Neuronal stem cell (in vitro differentiated cells): ENCODE data around the gene RAB39B.

ENCODE experiments used
- DNase-seq: peaks from one replicate; pipeline ENCODE4 v3.0.0-alpha.2; 2013; ENCODE audit warnings: low spot score
- H2AFZ ChIP-seq: one replicate; pipeline ENCODE4 v1.6.1; 2013; ENCODE audit warnings: mild to moderate bottlenecking, low read length, inconsistent platforms
- H2AK5ac ChIP-seq: 2 replicates; pipeline ENCODE4 v1.6.1; 2013; ENCODE audit warnings: low read depth, mild to moderate bottlenecking, inconsistent platforms, low read length, moderate library complexity, mixed read lengths
- H2BK120ac ChIP-seq: 2 replicates; pipeline ENCODE4 v1.6.1; 2013; ENCODE audit warnings: low read depth, mild to moderate bottlenecking, inconsistent platforms, low read length, moderate library complexity, mixed read lengths
- H2BK12ac ChIP-seq: one replicate; pipeline ENCODE4 v1.6.1; 2013; ENCODE audit warnings: low read length, inconsistent platforms
- H2BK15ac ChIP-seq: 2 replicates; pipeline ENCODE4 v1.6.1; 2013; ENCODE audit warnings: mild to moderate bottlenecking, low read length, inconsistent platforms, mixed read lengths
- H2BK5ac ChIP-seq: one replicate; pipeline ENCODE4 v1.6.1; 2013; ENCODE audit warnings: inconsistent platforms, mild to moderate bottlenecking, low read length, moderate library complexity
- H3K14ac ChIP-seq: one replicate; pipeline ENCODE4 v1.6.1; 2013; ENCODE audit warnings: low read length, inconsistent platforms
- H3K18ac ChIP-seq: 2 replicates; pipeline ENCODE4 v1.6.1; 2013; ENCODE audit warnings: low read length, inconsistent platforms
- H3K23ac ChIP-seq: 2 replicates; pipeline ENCODE4 v1.6.1; 2013; ENCODE audit warnings: low read depth, mild to moderate bottlenecking, mixed read lengths, low read length, inconsistent platforms; ENCODE audit not compliant: poor library complexity
- H3K27ac ChIP-seq: replicated peaks from 3 replicates; pipeline ENCODE4 v1.5.1; 2013; ENCODE audit warnings: low read length, inconsistent platforms
- H3K27me3 ChIP-seq, 3 experiments: 2 replicates each; pipeline ENCODE4 v1.6.1; 2013; ENCODE audit warnings: low read length in 3 of 3, mild to moderate bottlenecking in 2 of 3, inconsistent platforms in 1 of 3, low read depth in 1 of 3, mixed read lengths in 1 of 3, moderate library complexity in 1 of 3; ENCODE audit not compliant: control insufficient read depth in 3 of 3, insufficient read depth in 3 of 3
- H3K36me3 ChIP-seq, 2 donors: replicated peaks in 1 of 2; 2 replicates each; pipeline ENCODE4 v1.6.1; 2013; ENCODE audit warnings: low read length in 2 of 2; ENCODE audit not compliant: control insufficient read depth in 2 of 2, insufficient read depth in 2 of 2
- H3K4ac ChIP-seq: 2 replicates; pipeline ENCODE4 v1.6.1; 2013; ENCODE audit warnings: inconsistent platforms, mild to moderate bottlenecking, low read length, moderate library complexity
- H3K4me1 ChIP-seq, 2 donors: 1 replicate in 1 of 2; 2 replicates in 1 of 2; pipeline ENCODE4 v1.6.1; 2013; ENCODE audit warnings: low read length in 2 of 2, low read depth in 1 of 2; ENCODE audit not compliant: control insufficient read depth in 2 of 2, insufficient read depth in 1 of 2
- H3K4me2 ChIP-seq: one replicate; pipeline ENCODE4 v1.6.1; 2013; ENCODE audit warnings: mild to moderate bottlenecking, low read length, inconsistent platforms; ENCODE audit not compliant: insufficient read depth, poor library complexity, severe bottlenecking
- H3K4me3 ChIP-seq, 2 donors: 2 replicates each; pipeline ENCODE4 v1.5.1; 2013; ENCODE audit warnings: low read length in 2 of 2, mild to moderate bottlenecking in 2 of 2, inconsistent platforms in 1 of 2, moderate library complexity in 1 of 2
- H3K79me1 ChIP-seq: one replicate; pipeline ENCODE4 v1.6.1; 2013; ENCODE audit warnings: low read depth, mild to moderate bottlenecking, inconsistent platforms, low read length, moderate library complexity
- H3K9ac ChIP-seq: one replicate; pipeline ENCODE4 v1.6.1; 2013; ENCODE audit warnings: mild to moderate bottlenecking, low read depth, low read length, inconsistent platforms; ENCODE audit not compliant: poor library complexity
- H3K9me3 ChIP-seq, 2 donors: replicated peaks in 1 of 2; 2 replicates each; pipeline versions ENCODE3 to v1.6.1; 2013; ENCODE audit warnings: low read length in 2 of 2, mild to moderate bottlenecking in 2 of 2, inconsistent platforms in 1 of 2, low read depth in 1 of 2, mixed read lengths in 1 of 2, moderate library complexity in 1 of 2; ENCODE audit not compliant: control insufficient read depth in 2 of 2, insufficient read depth in 1 of 2
- H4K8ac ChIP-seq: one replicate; pipeline ENCODE4 v1.6.1; 2013; ENCODE audit warnings: low read depth, mild to moderate bottlenecking, inconsistent platforms, low read length, moderate library complexity
- H4K91ac ChIP-seq: one replicate; pipeline ENCODE4 v1.6.1; 2013; ENCODE audit warnings: low read length, low read depth, mild to moderate bottlenecking, inconsistent platforms; ENCODE audit not compliant: poor library complexity
- WGBS, 2 donors: extraction: QIAGEN DNeasy Blood & Tissue Kit; methylation state at CpG; one replicate each; pipeline ENCODE4 v1.1.7; 2013; ENCODE audit warnings: missing lambda C conversion rate in 2 of 2, mixed read lengths in 1 of 2; ENCODE audit not compliant: insufficient read length in 2 of 2, insufficient replicate concordance in 1 of 2; ENCODE audit errors: extremely low coverage in 2 of 2; 5-methylcytosine and 5-hydroxymethylcytosine counted together

The RAB39B gene

GRCh38 chrX:155216940-155217440, 47.3 kb downstream of the RAB39B start:
- H3K23ac ChIP-seq = no peak overlapping the region
- no peak overlapping the region for H2BK120ac ChIP-seq
- no peak overlapping the region for H2AK5ac ChIP-seq
- peak overlapping the region; percentile 89 for H2AFZ ChIP-seq
- H3K9ac ChIP-seq = no peak overlapping the region
- WGBS, 2 donors = no CpG with 5 or more reads among the region's 11 CpGs
- no peak overlapping the region for H2BK12ac ChIP-seq
- no peak overlapping the region for H3K14ac ChIP-seq
- peaks cover 0 to 25% of the 10 kb centered on the region in 2 donors for H3K36me3 ChIP-seq
- peaks cover 2 to 3% of the 10 kb centered on the region in 2 donors for H3K4me1 ChIP-seq
- no peaks in the 10 kb centered on the region for H3K79me1 ChIP-seq
- no peaks in the 10 kb centered on the region for H3K9me3 ChIP-seq
- peak; percentile 1 for DNase-seq
- no peak overlapping the region for H4K91ac ChIP-seq
- peak overlapping the region; percentile 48 for H3K4me2 ChIP-seq
- H3K18ac ChIP-seq = no peak overlapping the region
- no peak overlapping the region for H2BK5ac ChIP-seq
- no peaks in the 10 kb centered on the region for H3K27me3 ChIP-seq
- H4K8ac ChIP-seq = no peak overlapping the region
- no peak overlapping the region for H3K4ac ChIP-seq
- H3K4me3 ChIP-seq = peak overlapping the region; percentile 89 to 99
- H3K27ac ChIP-seq = peak overlapping the region; percentile 32
- H2BK15ac ChIP-seq = no peak overlapping the region

GRCh38 chrX:155216179-155216939, 47.9 kb downstream of the RAB39B start, which contains the start of gene VBP1:
TSS of gene VBP1 (plus strand) at chrX:155216460. CDS start at chrX:155216483, 23 bp downstream.
- H3K9me3 ChIP-seq = no peaks in the 10 kb centered on the region
- no peak within 1 kb of the TSS for H4K91ac ChIP-seq
- H2AFZ ChIP-seq = peak within 1 kb of the TSS; percentile 89
- H3K23ac ChIP-seq = no peak within 1 kb of the TSS
- no CpG with 5 or more reads among the region's 53 CpGs for WGBS, 2 donors
- H3K79me1 ChIP-seq = no peaks in the 10 kb centered on the region
- H3K36me3 ChIP-seq = peaks cover 0 to 18% of the 10 kb centered on the region in 2 donors
- DNase-seq = peak; percentile 87
- H3K27ac ChIP-seq = peak within 1 kb of the TSS; percentile 79
- no peak within 1 kb of the TSS for H2BK120ac ChIP-seq
- H3K4me2 ChIP-seq = peak within 1 kb of the TSS; percentile 57
- no peak within 1 kb of the TSS for H3K4ac ChIP-seq
- no peak within 1 kb of the TSS for H2BK12ac ChIP-seq
- peak within 1 kb of the TSS; percentile 88 for H3K18ac ChIP-seq
- H2AK5ac ChIP-seq = no peak within 1 kb of the TSS
- H3K14ac ChIP-seq = no peak within 1 kb of the TSS
- H4K8ac ChIP-seq = no peak within 1 kb of the TSS
- H3K9ac ChIP-seq = peak within 1 kb of the TSS; percentile 82
- no peaks in the 10 kb centered on the region for H3K27me3 ChIP-seq
- H2BK15ac ChIP-seq = no peak within 1 kb of the TSS
- H3K4me3 ChIP-seq = peak within 1 kb of the TSS; percentile 89 to 99
- H3K4me1 ChIP-seq = peaks cover 2 to 3% of the 10 kb centered on the region in 2 donors
- peak within 1 kb of the TSS; percentile 53 for H2BK5ac ChIP-seq

- no peak overlapping the region for H2BK120ac ChIP-seq
- no peak overlapping the region for H4K91ac ChIP-seq
- H2BK12ac ChIP-seq = no peak overlapping the region
- no peak overlapping the region for H3K4ac ChIP-seq
- peak overlapping the region; percentile 79 to 89 for H3K4me3 ChIP-seq
- peak overlapping the region; percentile 57 for H3K4me2 ChIP-seq
- no peaks in the 10 kb centered on the region for H3K27me3 ChIP-seq
- peaks cover 0 to 11% of the 10 kb centered on the region in 2 donors for H3K36me3 ChIP-seq
- H3K9me3 ChIP-seq = no peaks in the 10 kb centered on the region
- peaks cover 2 to 3% of the 10 kb centered on the region in 2 donors for H3K4me1 ChIP-seq
- WGBS, 2 donors = no CpG with 5 or more reads among the region's 15 CpGs
- H3K23ac ChIP-seq = no peak overlapping the region
- H2BK15ac ChIP-seq = no peak overlapping the region
- no peak overlapping the region for H3K18ac ChIP-seq
- no peak overlapping the region for H3K9ac ChIP-seq
- H4K8ac ChIP-seq = no peak overlapping the region
- H2AFZ ChIP-seq = peak overlapping the region; percentile 89
- H3K79me1 ChIP-seq = no peaks in the 10 kb centered on the region
- no peak overlapping the region for H2BK5ac ChIP-seq
- H3K14ac ChIP-seq = no peak overlapping the region
- H2AK5ac ChIP-seq = no peak overlapping the region
- H3K27ac ChIP-seq = peak overlapping the region; percentile 77
- DNase-seq = no peak
These were observed 48.7 kb downstream of the RAB39B start for GRCh38 chrX:155215443-155216178.

- H3K4me2 ChIP-seq = no peak overlapping the region
- H3K4me1 ChIP-seq = peaks cover 2 to 3% of the 10 kb centered on the region in 2 donors
- no CpG with 5 or more reads among the region's 4 CpGs for WGBS, 2 donors
- H3K79me1 ChIP-seq = no peaks in the 10 kb centered on the region
- H3K9ac ChIP-seq = no peak overlapping the region
- H3K27ac ChIP-seq = no peak overlapping the region
- no peak overlapping the region for H2BK5ac ChIP-seq
- no peak overlapping the region for H3K18ac ChIP-seq
- H4K8ac ChIP-seq = no peak overlapping the region
- no peaks in the 10 kb centered on the region for H3K9me3 ChIP-seq
- H4K91ac ChIP-seq = no peak overlapping the region
- H3K4ac ChIP-seq = no peak overlapping the region
- no peak overlapping the region for H2BK15ac ChIP-seq
- H3K4me3 ChIP-seq = no peak overlapping the region
- no peaks in the 10 kb centered on the region for H3K27me3 ChIP-seq
- no peak overlapping the region for H2BK120ac ChIP-seq
- no peak overlapping the region for H2BK12ac ChIP-seq
- H3K23ac ChIP-seq = no peak overlapping the region
- peaks cover 0 to 4% of the 10 kb centered on the region in 2 donors for H3K36me3 ChIP-seq
- no peak overlapping the region for H2AK5ac ChIP-seq
- H2AFZ ChIP-seq = no peak overlapping the region
- no peak for DNase-seq
- H3K14ac ChIP-seq = no peak overlapping the region
These were observed 50.6 kb downstream of the RAB39B start for GRCh38 chrX:155213731-155214130.
